ENCODE measurements around the gene PIP4K2A.
"Not testable (repeated sequence)": the region's sequence is repeated elsewhere in the genome, so short reads cannot be mapped to it uniquely, and the experiment has no call there.

The PIP4K2A gene

DNA sequence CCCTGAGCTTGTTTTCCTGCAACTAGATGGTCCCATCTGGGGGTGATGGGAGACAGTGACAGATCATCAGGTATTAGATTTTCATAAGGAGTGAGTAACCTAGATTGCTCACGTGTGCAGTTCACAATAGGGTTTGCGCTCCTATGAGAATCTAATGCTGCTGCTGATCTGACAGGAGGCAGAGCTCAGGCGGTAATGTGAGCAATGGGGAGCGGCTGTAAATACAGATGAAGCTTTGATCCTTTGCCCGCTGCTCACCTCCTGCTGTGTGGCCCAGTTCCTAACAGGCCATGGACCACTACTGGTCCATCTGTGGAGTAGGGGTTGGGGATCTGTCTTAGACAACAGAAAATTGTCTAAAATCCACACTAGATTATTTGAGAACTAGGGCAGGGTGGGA is 22.3 kb downstream of the PIP4K2A start:
- DNase-seq: not testable (repeated sequence)

- DNase-seq: no peak
These were observed 23.6 kb downstream of the PIP4K2A start for GRCh38 chr10:22690614-22691431.

DNA sequence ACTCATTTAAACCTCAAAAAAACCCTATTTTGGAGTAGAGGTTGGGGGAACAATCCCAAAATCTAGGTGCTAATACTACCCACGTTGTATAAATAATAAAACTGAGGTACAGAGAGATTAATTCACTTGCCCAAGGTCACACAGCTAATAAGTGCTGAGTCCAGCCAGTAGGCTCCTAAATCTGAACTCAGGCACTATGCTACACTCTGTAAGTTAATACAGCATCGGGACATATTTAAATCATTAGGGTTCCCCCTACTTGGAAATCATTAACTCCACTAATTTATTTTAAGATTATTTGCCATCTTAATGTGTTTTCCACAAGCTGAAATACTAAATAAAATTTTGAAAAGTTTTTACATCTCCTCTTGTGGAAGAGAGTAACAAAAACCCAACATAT is 24.2 kb downstream of the PIP4K2A start:
- DNase-seq: no peak

- DNase-seq: no peak
These were observed 28.0 kb downstream of the PIP4K2A start for GRCh38 chr10:22686347-22686746.

GRCh38 chr10:22685926-22686325 is 28.5 kb downstream of the PIP4K2A start:
- no peak for DNase-seq

- no peak for DNase-seq
These were observed 29.7 kb downstream of the PIP4K2A start for GRCh38 chr10:22684699-22685098.

- no peak for DNase-seq
These were observed 31.3 kb downstream of the PIP4K2A start for GRCh38 chr10:22683140-22683389.

DNA sequence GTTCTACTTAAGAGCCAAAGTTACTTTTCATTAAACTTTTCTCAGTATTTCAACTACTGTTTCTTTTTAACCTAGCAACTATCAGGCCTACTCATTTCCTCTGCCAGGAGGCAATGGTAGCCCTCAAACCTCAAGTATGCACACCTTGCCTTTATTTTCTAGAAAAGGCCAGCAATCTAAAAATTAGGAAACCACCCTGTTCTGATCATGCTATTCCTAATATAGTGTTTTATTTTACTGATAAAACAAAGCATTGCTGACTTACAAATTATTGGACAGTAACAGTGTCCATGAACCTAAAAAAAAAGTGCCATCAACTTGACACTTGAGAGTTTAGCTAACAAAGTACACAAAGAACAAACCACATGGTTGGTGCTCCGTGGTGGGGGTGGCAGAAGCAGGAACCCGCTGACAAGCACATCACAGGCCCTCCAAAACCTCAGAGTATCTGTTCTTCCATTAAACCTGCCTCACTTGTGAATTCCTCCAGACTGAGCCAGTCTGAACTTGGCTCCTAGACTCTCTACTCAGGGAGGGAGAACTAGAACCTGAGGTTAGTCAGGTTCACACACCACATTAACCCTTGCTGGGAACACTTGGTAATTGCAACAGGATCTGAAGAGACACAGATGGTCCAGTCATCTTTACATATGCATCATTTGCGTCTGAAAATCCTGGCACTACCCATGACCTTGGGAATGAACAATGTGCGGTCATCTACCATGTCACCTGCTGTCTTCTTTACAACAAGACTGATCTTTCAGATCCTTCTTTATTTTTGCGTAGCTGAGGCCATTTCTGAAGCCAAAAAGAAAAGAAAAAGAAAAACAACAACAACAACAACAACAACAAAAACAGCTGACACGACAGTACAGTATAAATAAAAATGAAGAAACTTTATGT is 31.9 kb downstream of the PIP4K2A start:
- peak; percentile 45 for DNase-seq

DNA sequence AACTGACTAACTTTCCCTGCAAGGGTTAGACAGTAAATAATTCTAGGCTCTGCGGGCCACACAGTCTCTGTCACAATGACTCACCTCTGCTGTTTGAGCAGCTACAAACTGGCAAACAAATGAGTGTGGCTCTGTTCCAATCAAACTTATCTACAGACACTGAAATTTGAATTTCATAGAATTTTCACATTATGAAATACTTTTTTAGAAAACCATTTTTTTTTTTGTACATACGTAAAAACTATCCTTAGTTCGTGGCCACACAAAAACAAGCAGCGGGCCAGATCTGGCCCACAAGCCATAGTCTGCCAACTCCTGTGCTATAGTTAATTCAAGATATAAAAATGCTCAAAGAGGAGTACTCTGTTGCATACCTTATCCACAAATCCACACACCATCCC is 32.6 kb downstream of the PIP4K2A start:
- DNase-seq: peak; percentile 52

DNA sequence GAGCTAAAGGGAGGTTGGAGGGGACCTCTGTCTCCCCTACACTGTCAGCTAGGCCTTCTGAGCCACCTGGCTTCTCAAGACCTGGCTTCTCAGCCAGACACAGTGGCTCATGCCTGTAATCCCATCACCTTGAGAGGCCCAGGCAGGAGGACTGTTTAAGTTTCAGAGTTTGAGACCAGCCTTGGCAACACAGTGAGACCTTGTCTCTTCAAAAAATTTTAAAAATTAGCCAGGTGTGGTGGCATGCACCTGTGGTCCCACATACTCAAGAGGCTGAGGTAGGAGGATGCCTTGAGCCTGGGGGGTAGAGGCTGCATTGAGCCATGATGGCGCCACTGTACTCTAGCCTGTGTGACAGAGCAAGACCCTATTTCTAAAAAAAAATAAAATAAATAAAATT is 33.1 kb downstream of the PIP4K2A start:
- no peak for DNase-seq

DNA sequence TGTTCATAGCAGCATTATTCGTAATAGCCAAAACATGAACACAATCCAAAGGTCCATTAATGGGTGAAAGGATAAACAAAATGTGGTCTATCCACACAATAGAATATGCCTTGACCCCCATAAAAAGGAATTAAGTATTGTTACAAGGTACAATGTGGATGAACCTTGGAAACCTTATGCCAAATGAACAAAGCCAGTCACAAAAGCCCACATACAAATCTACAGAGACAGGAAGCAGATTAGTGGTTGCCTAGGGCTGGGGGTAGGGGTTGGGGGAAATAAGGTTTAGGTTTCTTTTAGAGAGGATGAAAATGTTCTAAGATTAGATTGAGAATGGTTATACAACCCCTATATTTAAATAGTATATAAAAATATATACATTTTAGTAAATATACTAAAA is 34.8 kb downstream of the PIP4K2A start:
- no peak for DNase-seq

DNA sequence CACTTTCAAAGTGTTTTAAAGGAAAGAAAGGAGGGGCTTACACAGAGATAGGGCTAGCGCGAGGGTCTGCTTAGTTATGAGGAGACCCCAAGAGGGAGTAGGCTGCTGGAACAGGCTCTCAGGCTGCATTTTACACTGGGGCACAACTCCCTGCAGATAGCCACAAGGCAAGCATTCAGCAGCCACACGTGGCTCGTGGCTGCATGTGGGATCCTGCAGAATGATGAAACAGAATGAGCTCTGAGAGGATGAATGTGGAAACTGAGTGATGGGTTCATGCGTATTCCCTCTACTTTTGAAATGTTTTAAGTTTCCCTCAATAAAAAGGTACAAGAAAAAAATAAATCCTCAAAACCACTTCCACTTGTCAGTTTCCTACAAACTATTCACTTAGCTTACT is 37.0 kb downstream of the PIP4K2A start:
- no peak for DNase-seq

GRCh38 chr10:22676435-22676834 is 37.9 kb downstream of the PIP4K2A start:
- no peak for DNase-seq

- no peak for DNase-seq
These were observed 39.8 kb downstream of the PIP4K2A start for GRCh38 chr10:22674573-22674930.

GRCh38 chr10:22673785-22674572 is 40.4 kb downstream of the PIP4K2A start:
- no peak for DNase-seq

DNA sequence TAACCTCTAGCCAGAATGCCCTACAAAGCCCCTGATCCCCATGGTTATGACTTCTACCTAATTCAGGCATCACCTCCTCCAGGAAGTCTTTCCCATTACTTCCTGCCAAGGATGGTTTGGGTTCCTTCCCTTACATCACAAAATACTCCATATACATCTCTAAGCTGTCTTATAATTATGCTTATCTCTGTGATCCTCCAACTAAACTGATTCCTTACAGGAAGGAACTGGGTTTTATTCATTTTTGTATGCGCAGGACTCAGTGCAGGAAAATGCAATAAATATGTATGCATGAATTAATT is 41.3 kb downstream of the PIP4K2A start:
- DNase-seq: no peak

DNA sequence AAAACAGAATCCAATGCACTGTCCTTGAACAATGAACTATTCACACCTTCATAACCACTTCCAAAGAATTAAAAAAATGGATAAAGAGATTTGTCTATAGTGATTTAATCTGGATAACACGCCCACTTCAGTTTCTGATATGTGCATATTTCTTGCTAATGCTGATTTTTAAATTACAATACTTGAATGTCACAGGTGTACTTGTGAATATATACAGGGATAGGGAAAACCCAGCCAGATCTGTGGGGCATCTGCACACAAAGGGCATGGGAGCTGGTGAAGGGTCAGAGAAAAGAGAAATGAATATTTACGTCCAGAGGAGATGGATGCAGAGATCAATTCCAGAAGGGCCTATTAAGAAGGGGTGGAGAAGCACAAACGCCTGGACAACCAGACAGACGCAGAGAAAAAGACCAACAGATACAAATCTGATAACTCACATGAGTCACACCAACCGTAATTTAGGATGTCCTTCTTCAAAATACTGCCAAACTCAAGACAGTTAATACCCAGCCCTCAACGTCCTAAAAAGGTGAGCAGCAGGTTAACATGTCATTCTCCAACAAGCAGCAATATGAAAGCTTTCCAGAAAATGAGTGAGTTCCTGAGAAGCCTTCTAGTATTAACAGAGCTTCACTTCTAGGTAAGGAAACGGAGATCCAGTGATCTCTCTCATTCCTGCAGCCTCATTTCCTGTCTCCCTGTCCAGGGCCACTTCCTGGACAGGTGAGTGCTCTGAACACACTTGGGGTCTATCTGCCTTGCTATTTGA is 41.9 kb downstream of the PIP4K2A start:
- no peak for DNase-seq

DNA sequence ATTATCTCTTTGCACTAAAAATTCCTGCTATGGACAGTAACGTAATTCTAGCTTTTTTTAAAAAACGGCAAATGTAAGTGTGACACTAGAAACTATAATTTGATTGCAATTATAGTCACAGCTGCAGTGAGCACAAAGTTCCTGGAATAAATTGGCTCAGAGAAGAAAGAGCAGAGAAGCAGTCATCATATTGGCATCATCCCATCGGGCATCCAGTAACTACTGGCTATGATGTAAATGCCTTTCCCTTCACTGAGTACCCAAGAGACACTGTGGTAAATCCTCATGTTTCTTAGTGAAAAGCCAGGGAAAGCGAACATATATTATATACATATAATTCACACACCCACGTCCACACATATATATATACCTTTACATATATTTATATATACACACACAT is 43.6 kb downstream of the PIP4K2A start:
- DNase-seq: no peak

- DNase-seq: no peak
These were observed 45.1 kb downstream of the PIP4K2A start for GRCh38 chr10:22669163-22669711.

GRCh38 chr10:22667093-22667480 is 47.3 kb downstream of the PIP4K2A start:
- no peak for DNase-seq

DNA sequence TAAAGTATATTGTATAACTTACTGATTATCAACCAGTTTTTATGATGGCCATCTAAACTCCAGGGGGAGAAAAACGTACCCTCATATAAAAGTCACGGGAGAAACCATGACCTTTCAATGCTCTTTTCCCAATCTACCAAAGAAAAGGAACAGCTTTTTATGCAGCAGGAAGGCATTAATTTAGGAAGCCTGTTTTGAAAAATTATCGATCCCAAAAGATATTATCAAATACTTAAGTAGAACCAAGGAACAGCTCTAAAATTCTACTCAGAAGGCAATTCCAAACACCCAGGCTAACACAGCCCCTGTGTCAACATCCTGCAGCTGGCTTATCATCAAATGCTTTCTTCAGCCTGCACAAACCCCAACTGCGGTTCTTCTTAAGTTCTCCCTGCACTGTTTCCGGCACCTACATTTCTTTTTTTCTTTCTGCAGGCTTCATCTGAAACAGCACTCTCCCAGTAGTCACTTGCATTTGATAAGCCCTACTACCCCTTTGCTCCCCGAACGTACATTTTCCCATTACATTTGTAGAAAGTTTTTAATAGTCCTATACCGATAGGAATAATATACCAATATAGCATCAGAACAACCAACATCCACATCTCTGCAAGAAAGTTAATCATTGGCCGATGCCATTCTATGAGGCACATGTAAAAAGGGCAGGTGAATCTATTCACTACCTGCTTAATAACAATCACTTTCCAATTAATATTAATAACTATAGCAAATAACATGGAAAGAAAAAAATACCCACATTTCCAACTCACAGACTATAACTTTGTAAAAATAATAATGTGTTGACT is 47.9 kb downstream of the PIP4K2A start:
- peak; percentile 63 for DNase-seq

DNA sequence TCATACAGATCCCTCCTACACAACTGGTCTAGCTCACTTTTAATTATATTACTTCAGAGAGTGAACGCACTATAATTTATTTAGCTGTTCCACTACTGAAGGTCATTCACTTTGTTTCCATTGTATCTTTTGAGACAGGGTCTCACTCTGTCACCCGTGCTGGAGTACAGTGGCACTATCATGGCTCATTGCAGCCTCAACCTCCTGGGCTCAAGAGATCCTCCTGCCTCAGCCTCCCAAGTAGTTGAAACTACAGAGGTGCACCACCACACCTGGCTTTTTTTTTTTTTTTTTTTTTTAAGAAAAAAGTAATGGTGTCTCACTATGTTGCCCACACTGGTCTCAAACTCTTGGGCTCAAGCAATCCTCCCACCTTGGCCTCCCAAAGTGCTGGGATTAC is 49.0 kb downstream of the PIP4K2A start:
- no peak for DNase-seq
